ENCODE data around the gene CGNL1. TPM values are rescaled to one million over a fixed set of nuclear protein-coding genes. Genes with fewer than 3 reads are reported as not detected.
A peak's percentile ranks its signal among the peaks of the same experiment; 100 is the strongest.

CGNL1 gene
- total RNA-seq, 4 donors from 2014 or later = 9.6 to 21.3 (median 13.1) TPM

- no peak for DNase-seq (ENCODE audit: extremely low spot score)
- no peaks in the 10 kb centered on the region for H3K27me3 ChIP-seq
- intact Hi-C loops (cut with DNase I) = no loop called here
- peak within 1 kb of the TSS; percentile 90 to 96 (median 92) for H3K27ac ChIP-seq (replicated peaks in 1 of 4)
- H3K36me3 ChIP-seq = no peaks in the 10 kb centered on the region
- peaks cover 23 to 56% (median 47%) of the 10 kb centered on the region in 4 donors for H3K4me1 ChIP-seq
- no peaks in the 10 kb centered on the region for H3K9me3 ChIP-seq
- peak within 1 kb of the TSS; percentile 73 to 89 (median 80) for H3K4me3 ChIP-seq
- TF ChIP-seq EP300 (IDR thresholded peaks at IDR 0.05) (no peak), POLR2AphosphoS5 (IDR thresholded peaks at IDR 0.05) (peak; percentile 51 to 86)
- WGBS = no CpG with 5 or more reads among the region's 58 CpGs
Observed at GRCh38 chr15:57591822-57592367, 215.6 kb downstream of the CGNL1 start, which contains the start of gene MYZAP. TSS of gene MYZAP (plus strand) at chr15:57591904. CDS start at chr15:57592035, 131 bp downstream.

- Histone ChIP-seq H3K36me3 (no peaks in the 10 kb centered on the region), H3K9me3 (no peaks in the 10 kb centered on the region), H3K4me3 (peak overlapping the region; percentile 73 to 89 (median 80)), H3K27me3 (no peaks in the 10 kb centered on the region), H3K4me1 (peaks cover 28 to 61% (median 52%) of the 10 kb centered on the region in 4 donors), H3K27ac (replicated peaks in 1 of 4) (peak overlapping the region; percentile 90 to 96 (median 92))
- 70% methylated on average over 5 of the region's 5 CpGs for WGBS
- TF ChIP-seq EP300 (IDR thresholded peaks at IDR 0.05) = no peak
- no peak for TF ChIP-seq POLR2A (IDR thresholded peaks at IDR 0.05; ENCODE audit: low read depth)
- intact Hi-C loops (cut with DNase I) = no loop called here
- DNase-seq (ENCODE audit: extremely low spot score) = no peak
Observed at GRCh38 chr15:57592426-57592825, 216.1 kb downstream of the CGNL1 start.

DNA sequence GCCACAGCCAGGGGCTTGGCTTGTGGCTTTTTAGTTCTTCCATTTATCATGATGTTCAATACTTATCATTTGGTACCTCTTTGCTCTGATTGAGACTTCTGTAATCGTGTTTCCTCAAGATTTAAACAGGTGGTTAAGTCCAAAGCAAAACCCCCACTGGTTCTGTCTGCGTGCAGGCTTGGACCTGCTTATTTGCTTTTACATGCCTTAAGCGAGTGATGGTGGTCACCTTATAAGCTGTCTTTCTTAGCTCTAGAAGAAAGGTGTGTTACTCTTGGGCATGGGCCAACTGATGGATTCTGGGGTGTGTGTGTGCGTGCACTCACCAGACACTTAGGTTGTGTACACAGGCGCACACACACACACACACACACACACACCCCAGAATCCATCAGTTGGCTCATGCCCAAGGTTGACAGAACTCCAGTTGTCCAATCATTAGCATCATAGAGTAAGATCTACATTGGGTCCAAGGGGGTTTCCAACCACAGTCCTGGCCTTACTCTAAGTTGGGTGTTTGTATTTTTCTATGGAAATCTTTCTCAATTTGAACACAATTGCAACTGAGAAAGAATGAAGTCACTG, 216.6 kb downstream of the CGNL1 start:
- Histone ChIP-seq H3K27ac (replicated peaks in 1 of 4) (peak overlapping the region; percentile 90 to 96 (median 92)), H3K9me3 (no peaks in the 10 kb centered on the region), H3K36me3 (no peaks in the 10 kb centered on the region), H3K4me3 (peak overlapping the region; percentile 73 to 89 (median 80)), H3K4me1 (peaks cover 33 to 66% (median 57%) of the 10 kb centered on the region in 4 donors), H3K27me3 (no peaks in the 10 kb centered on the region)
- intact Hi-C loops (cut with DNase I) = no loop called here
- no peak for DNase-seq (ENCODE audit: extremely low spot score)
- TF ChIP-seq EP300 (IDR thresholded peaks at IDR 0.05) = no peak
- TF ChIP-seq CTCF (IDR thresholded peaks at IDR 0.05) = no peak
- no peak for TF ChIP-seq POLR2A (IDR thresholded peaks at IDR 0.05; ENCODE audit: low read depth)
- TF ChIP-seq POLR2AphosphoS5 (IDR thresholded peaks at IDR 0.05) = no peak
- 76% methylated on average over 5 of the region's 5 CpGs for WGBS

- Histone ChIP-seq H3K9me3 (no peaks in the 10 kb centered on the region), H3K4me1 (peaks cover 44 to 82% (median 72%) of the 10 kb centered on the region in 4 donors), H3K27ac (replicated peaks in 1 of 4) (peak overlapping the region; percentile 90 to 96 (median 92)), H3K4me3 (no peak overlapping the region), H3K27me3 (no peaks in the 10 kb centered on the region), H3K36me3 (no peaks in the 10 kb centered on the region)
- no peak for DNase-seq (ENCODE audit: extremely low spot score)
- 93% methylated on average over 6 of the region's 6 CpGs for whole genome bisulfite sequencing
- no peak for TF ChIP-seq EP300 (IDR thresholded peaks at IDR 0.05)
- no peak for TF ChIP-seq POLR2A (IDR thresholded peaks at IDR 0.05; ENCODE audit: low read depth)
- no peak for TF ChIP-seq POLR2AphosphoS5 (IDR thresholded peaks at IDR 0.05)
- TF ChIP-seq CTCF (IDR thresholded peaks at IDR 0.05) = no peak
- intact Hi-C loops (cut with DNase I) = no loop called here
Observed at GRCh38 chr15:57594479-57594878, 218.2 kb downstream of the CGNL1 start.

- Histone ChIP-seq H3K4me1 (peaks cover 40 to 88% (median 78%) of the 10 kb centered on the region in 4 donors), H3K27ac (replicated peaks in 1 of 4) (peak overlapping the region; percentile 90 to 96 (median 92)), H3K4me3 (peak overlapping the region in 2 of 4 donors; percentile 10 to 19), H3K36me3 (no peaks in the 10 kb centered on the region), H3K27me3 (no peaks in the 10 kb centered on the region), H3K9me3 (no peaks in the 10 kb centered on the region)
- no peak for DNase-seq (ENCODE audit: extremely low spot score)
- intact Hi-C loops (cut with DNase I) = no loop called here
- TF ChIP-seq POLR2AphosphoS5 (IDR thresholded peaks at IDR 0.05) = peak; percentile 14 to 66
- TF ChIP-seq EP300 (IDR thresholded peaks at IDR 0.05) = no peak
- TF ChIP-seq POLR2A (IDR thresholded peaks at IDR 0.05; ENCODE audit: low read depth) = no peak
- no peak for TF ChIP-seq CTCF (IDR thresholded peaks at IDR 0.05)
- 34% methylated on average over 9 of the region's 9 CpGs for WGBS
Observed at GRCh38 chr15:57595011-57595866, 218.9 kb downstream of the CGNL1 start.

All from esophagus muscularis mucosa (tissue), 4 donors.